Astrocyte (in vitro differentiated cells and primary cell): ENCODE measurements around the gene SPACA4. TPM values are rescaled to one million over a fixed set of nuclear protein-coding genes. Genes with fewer than 3 reads are reported as not detected.

Experiments
- DNase-seq: peaks from one replicate; pipeline ENCODE4 v3.0.0-alpha.2; 2010; ENCODE audit warnings: low read depth
- FAIRE-seq: peaks from 2 replicates; lab custom pipeline; 2011; peaks lifted over from hg19 to GRCh38; lab: Jason Lieb, UNC
- H2AFZ ChIP-seq: 2 replicates; pipeline ENCODE4 v1.6.0; 2012; ENCODE audit warnings: low read depth, low read length, inconsistent platforms
- H3K27ac ChIP-seq: 2 replicates; pipeline ENCODE4 v1.5.1; 2011; ENCODE audit warnings: low read depth, low read length, inconsistent platforms
- H3K27me3 ChIP-seq: 2 replicates; pipeline ENCODE4 v1.6.0; 2011; ENCODE audit warnings: low read length, inconsistent platforms; ENCODE audit not compliant: insufficient read depth
- H3K36me3 ChIP-seq: 2 replicates; pipeline ENCODE4 v1.5.1; 2011; ENCODE audit warnings: low read length, inconsistent platforms; ENCODE audit not compliant: insufficient read depth
- H3K4me1 ChIP-seq: 2 replicates; pipeline ENCODE4 v1.5.1; 2011; ENCODE audit warnings: low read length, inconsistent platforms; ENCODE audit not compliant: insufficient read depth
- H3K4me2 ChIP-seq: 2 replicates; pipeline ENCODE4 v1.6.0; 2012; ENCODE audit warnings: low read length, inconsistent platforms
- H3K4me3 ChIP-seq: 2 replicates; pipeline ENCODE4 v1.5.1; 2011; ENCODE audit warnings: low read depth, mild to moderate bottlenecking, low read length, inconsistent platforms; ENCODE audit not compliant: insufficient read depth
- H3K79me2 ChIP-seq: 2 replicates; pipeline ENCODE4 v1.6.0; 2012; ENCODE audit warnings: mild to moderate bottlenecking, low read length, inconsistent platforms; ENCODE audit not compliant: insufficient read depth
- H3K9ac ChIP-seq: 2 replicates; pipeline ENCODE4 v1.6.0; 2012; ENCODE audit warnings: mild to moderate bottlenecking, low read length, inconsistent platforms
- H3K9me3 ChIP-seq: 2 replicates; pipeline ENCODE4 v1.5.1; 2012; ENCODE audit warnings: low read depth, mild to moderate bottlenecking, low read length, inconsistent platforms; ENCODE audit not compliant: insufficient read depth
- H4K20me1 ChIP-seq: 2 replicates; pipeline ENCODE4 v1.6.0; 2012; ENCODE audit warnings: low read length, inconsistent platforms; ENCODE audit not compliant: insufficient read depth
- H3K27ac Mint-ChIP-seq: one replicate; pipeline ENCODE4 v1.8.0; 2021; ENCODE audit warnings: mild to moderate bottlenecking, mixed read lengths; ENCODE audit not compliant: unreplicated experiment
- H3K27me3 Mint-ChIP-seq: one replicate; pipeline ENCODE4 v1.8.0; 2021; ENCODE audit warnings: low read depth, mixed read lengths; ENCODE audit not compliant: unreplicated experiment
- H3K36me3 Mint-ChIP-seq: one replicate; pipeline ENCODE4 v1.8.0; 2021; ENCODE audit warnings: low read depth, mixed read lengths; ENCODE audit not compliant: unreplicated experiment
- H3K4me1 Mint-ChIP-seq: one replicate; pipeline ENCODE4 v1.8.0; 2021; ENCODE audit warnings: low read depth, mixed read lengths; ENCODE audit not compliant: unreplicated experiment
- H3K4me3 Mint-ChIP-seq: one replicate; pipeline ENCODE4 v1.8.0; 2021; ENCODE audit warnings: mild to moderate bottlenecking, moderate library complexity, mixed read lengths; ENCODE audit not compliant: unreplicated experiment
- H3K9me3 Mint-ChIP-seq: one replicate; pipeline ENCODE4 v1.8.0; 2021; ENCODE audit warnings: mild to moderate bottlenecking, mixed read lengths; ENCODE audit not compliant: unreplicated experiment
- EZH2 ChIP-seq: IDR thresholded peaks from 2 replicates; pipeline ENCODE4 v1.6.1; 2012; ENCODE audit warnings: mild to moderate bottlenecking, low read length, inconsistent platforms; ENCODE audit not compliant: insufficient read depth
- total RNA-seq: library from RNA; stranded (reverse); gene quantifications from 2 replicates; pipeline ENCODE4 v1.2.1, GENCODE V29; 2021
- TF ChIP-seq, protein P1 (sequence below): IDR thresholded peaks from 2 replicates; pipeline ENCODE4 v1.5.1; 2011; ENCODE audit warnings: low read depth, mild to moderate bottlenecking, inconsistent platforms, low read length, moderate library complexity; ENCODE audit not compliant: insufficient read depth

SPACA4 gene
- total RNA-seq, 1 donor from 2014 or later = not detected

DNA sequence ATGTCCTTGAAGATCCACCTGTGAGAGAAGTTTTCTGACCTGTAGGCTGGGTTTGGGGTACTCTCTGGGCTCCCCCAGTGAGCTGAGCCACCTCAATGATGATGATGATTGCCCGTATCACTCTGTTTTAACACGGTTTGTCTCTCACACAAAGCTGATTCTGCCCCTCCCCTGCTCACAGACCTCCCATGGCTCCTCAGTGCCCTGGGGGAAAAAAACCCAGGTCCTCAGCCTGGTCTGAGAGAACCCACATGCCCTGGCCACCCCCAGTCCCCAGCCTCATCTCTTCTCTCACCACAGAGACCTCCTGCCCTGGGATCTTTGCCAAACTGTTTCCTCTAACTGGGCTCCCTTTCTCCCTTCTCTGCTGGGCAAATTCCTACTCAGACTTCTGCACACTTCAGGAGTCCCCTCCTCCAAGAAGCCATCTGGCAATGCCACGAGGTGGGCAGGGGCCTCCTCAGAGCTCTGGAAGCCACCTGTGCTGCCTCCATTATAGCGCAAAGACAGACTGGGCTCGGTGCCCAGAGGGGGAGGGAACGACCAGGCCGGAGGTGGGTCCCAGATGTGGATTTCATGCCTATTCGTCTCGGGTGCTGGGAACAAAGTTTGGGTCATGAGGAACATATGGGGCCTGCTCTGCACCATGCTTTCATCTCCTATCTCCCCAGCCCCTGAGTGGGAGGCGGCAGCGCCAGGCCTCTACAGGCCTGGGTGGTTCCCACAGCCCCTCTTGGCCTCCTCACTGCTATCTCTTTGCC is 47.9 kb downstream of the SPACA4 start:
- Histone ChIP-seq H4K20me1 (no peaks in the 10 kb centered on the region), H3K27me3 (no peaks in the 10 kb centered on the region), H3K36me3 (no peaks in the 10 kb centered on the region), H3K9ac (no peak overlapping the region), H3K4me1 (peaks cover 18% of the 10 kb centered on the region), H3K27ac (no peak overlapping the region), H3K4me3 (no peak overlapping the region), H3K4me2 (no peak overlapping the region), H3K9me3 (no peaks in the 10 kb centered on the region), H3K79me2 (no peaks in the 10 kb centered on the region), H2AFZ (peak overlapping the region; percentile 58)
- FAIRE-seq (no peak), DNase-seq (no peak)
- peaks cover 3% of the 10 kb centered on the region for H3K27me3 Mint-ChIP-seq
- no peak overlapping the region for H3K4me3 Mint-ChIP-seq
- no peaks in the 10 kb centered on the region for H3K36me3 Mint-ChIP-seq
- TF ChIP-seq EZH2 = no peak
- TF ChIP-seq, protein P1, sequence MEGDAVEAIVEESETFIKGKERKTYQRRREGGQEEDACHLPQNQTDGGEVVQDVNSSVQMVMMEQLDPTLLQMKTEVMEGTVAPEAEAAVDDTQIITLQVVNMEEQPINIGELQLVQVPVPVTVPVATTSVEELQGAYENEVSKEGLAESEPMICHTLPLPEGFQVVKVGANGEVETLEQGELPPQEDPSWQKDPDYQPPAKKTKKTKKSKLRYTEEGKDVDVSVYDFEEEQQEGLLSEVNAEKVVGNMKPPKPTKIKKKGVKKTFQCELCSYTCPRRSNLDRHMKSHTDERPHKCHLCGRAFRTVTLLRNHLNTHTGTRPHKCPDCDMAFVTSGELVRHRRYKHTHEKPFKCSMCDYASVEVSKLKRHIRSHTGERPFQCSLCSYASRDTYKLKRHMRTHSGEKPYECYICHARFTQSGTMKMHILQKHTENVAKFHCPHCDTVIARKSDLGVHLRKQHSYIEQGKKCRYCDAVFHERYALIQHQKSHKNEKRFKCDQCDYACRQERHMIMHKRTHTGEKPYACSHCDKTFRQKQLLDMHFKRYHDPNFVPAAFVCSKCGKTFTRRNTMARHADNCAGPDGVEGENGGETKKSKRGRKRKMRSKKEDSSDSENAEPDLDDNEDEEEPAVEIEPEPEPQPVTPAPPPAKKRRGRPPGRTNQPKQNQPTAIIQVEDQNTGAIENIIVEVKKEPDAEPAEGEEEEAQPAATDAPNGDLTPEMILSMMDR = no peak
- H3K27ac Mint-ChIP-seq = no peak overlapping the region
- H3K9me3 Mint-ChIP-seq = no peaks in the 10 kb centered on the region
- peaks cover 6% of the 10 kb centered on the region for H3K4me1 Mint-ChIP-seq

DNA sequence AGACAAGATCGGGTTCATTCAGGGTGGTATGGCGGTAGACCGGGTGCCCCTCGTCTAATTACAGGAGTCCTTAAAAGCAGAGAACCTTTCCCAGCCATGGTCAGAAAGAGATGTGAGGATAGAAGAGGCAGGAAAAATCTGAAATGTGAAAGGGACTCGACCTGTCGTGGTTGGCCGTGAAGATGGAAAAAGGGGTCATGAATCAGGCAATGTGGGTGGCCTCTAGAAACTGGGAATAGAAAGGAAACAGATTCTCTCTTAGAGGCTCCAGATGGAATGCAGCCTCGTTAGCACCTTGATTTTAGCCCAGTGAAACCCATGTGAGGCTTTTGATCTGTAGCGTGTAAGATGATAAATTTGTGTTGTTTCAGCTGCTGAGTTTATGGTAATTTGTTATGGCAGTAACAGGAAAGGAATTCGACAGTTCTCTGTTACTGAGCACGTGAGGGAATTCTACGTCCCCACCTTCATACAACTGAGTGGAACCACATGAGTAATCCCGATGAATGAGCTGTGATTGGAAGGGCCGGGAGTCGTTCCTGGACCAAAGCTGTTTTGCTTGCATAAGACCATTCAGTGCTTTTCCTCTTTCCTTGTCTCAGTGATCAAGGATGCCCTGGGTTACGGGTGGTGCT is 50.4 kb downstream of the SPACA4 start:
- no peak overlapping the region for H3K27ac Mint-ChIP-seq
- H3K4me1 Mint-ChIP-seq = peaks cover 6% of the 10 kb centered on the region
- no peaks in the 10 kb centered on the region for H3K9me3 Mint-ChIP-seq
- peaks cover 3% of the 10 kb centered on the region for H3K27me3 Mint-ChIP-seq
- Histone ChIP-seq H3K4me3 (no peak overlapping the region), H2AFZ (no peak overlapping the region), H3K36me3 (no peaks in the 10 kb centered on the region), H3K27me3 (no peaks in the 10 kb centered on the region), H3K4me2 (peak overlapping the region; percentile 70), H3K9me3 (no peaks in the 10 kb centered on the region), H3K27ac (peak overlapping the region; percentile 66), H3K9ac (peak overlapping the region; percentile 43), H3K4me1 (peaks cover 16% of the 10 kb centered on the region), H4K20me1 (no peaks in the 10 kb centered on the region), H3K79me2 (no peaks in the 10 kb centered on the region)
- FAIRE-seq (peak; percentile 85), DNase-seq (peak; percentile 93)
- TF ChIP-seq, protein P1 = no peak
- TF ChIP-seq EZH2 = no peak
- peaks cover 2% of the 10 kb centered on the region for H3K36me3 Mint-ChIP-seq
- H3K4me3 Mint-ChIP-seq = no peak overlapping the region

Other genes starting within 250 kb of the SPACA4 start
- 8.7 and 10.5 TPM in 2 replicates for gene TMEM143, start 242.8 kb upstream of the SPACA4 start, total RNA-seq
- not detected in 2 replicates for gene SYNGR4, start 242.4 kb upstream of the SPACA4 start, total RNA-seq
- 370 and 396 TPM in 2 replicates for gene KDELR1, start 215.2 kb upstream of the SPACA4 start, total RNA-seq
- 6.2 and 9.3 TPM in 2 replicates for gene GRIN2D, start 213.1 kb upstream of the SPACA4 start, total RNA-seq
- 35.6 and 41.4 TPM in 2 replicates for gene GRWD1, start 160.8 kb upstream of the SPACA4 start, total RNA-seq
- 1.4 TPM in 2 replicates for gene KCNJ14, start 151.2 kb upstream of the SPACA4 start, total RNA-seq
- gene CYTH2, start 137.4 kb upstream of the SPACA4 start, total RNA-seq = 62.4 and 67.1 TPM in 2 replicates
- 6.2 TPM in 2 replicates for gene LMTK3, start 94.9 kb upstream of the SPACA4 start, total RNA-seq
- 0.31 TPM in 1 of 2 replicates, not detected in the other for gene SULT2B1, start 54.6 kb upstream of the SPACA4 start, total RNA-seq
- 1.3 and 1.7 TPM in 2 replicates for gene FAM83E, start 8.3 kb downstream of the SPACA4 start, total RNA-seq
- 1,046 and 1,102 TPM in 2 replicates for gene RPL18, start 12.4 kb downstream of the SPACA4 start, total RNA-seq
- gene SPHK2, start 12.8 kb downstream of the SPACA4 start, total RNA-seq = 25.4 and 29.4 TPM in 2 replicates
- 1.2 and 1.5 TPM in 2 replicates for gene DBP, start 30.6 kb downstream of the SPACA4 start, total RNA-seq
- gene CA11, start 39.4 kb downstream of the SPACA4 start, total RNA-seq = 9.5 and 9.8 TPM in 2 replicates
- gene NTN5, start 66.3 kb downstream of the SPACA4 start, total RNA-seq = 0.11 and 0.41 TPM in 2 replicates
- not detected in 2 replicates for gene FUT2, start 89.2 kb downstream of the SPACA4 start, total RNA-seq
- gene MAMSTR, start 113.0 kb downstream of the SPACA4 start, total RNA-seq = 0.55 and 0.57 TPM in 2 replicates
- 0.26 and 0.68 TPM in 2 replicates for gene RASIP1, start 133.9 kb downstream of the SPACA4 start, total RNA-seq
- not detected in 2 replicates for gene IZUMO1, start 140.2 kb downstream of the SPACA4 start, total RNA-seq
- gene FUT1, start 145.9 kb downstream of the SPACA4 start, total RNA-seq = 0.65 and 0.91 TPM in 2 replicates
- not detected in 2 replicates for gene FGF21, start 148.8 kb downstream of the SPACA4 start, total RNA-seq
- gene BCAT2, start 204.3 kb downstream of the SPACA4 start, total RNA-seq = 38.1 and 41.5 TPM in 2 replicates
- gene HSD17B14, start 229.7 kb downstream of the SPACA4 start, total RNA-seq = 8.2 and 9.7 TPM in 2 replicates